Mesenchymal stem cell (in vitro differentiated cells and primary cell): ENCODE data around the gene PLCB3.

Experiments used
- DNase-seq: peaks from one replicate; pipeline ENCODE4 v3.0.0-alpha.2; 2013
- H2AFZ ChIP-seq: one replicate; pipeline ENCODE4 v1.6.1; 2013; ENCODE audit warnings: low read depth, mild to moderate bottlenecking, control low read depth, inconsistent platforms, low read length, moderate library complexity
- H2AK5ac ChIP-seq: 2 replicates; pipeline ENCODE4 v1.6.1; 2013; ENCODE audit warnings: low read length, moderate library complexity, mild to moderate bottlenecking, inconsistent platforms; ENCODE audit not compliant: severe bottlenecking
- H2BK120ac ChIP-seq: one replicate; pipeline ENCODE4 v1.6.1; 2013; ENCODE audit warnings: low read depth, mild to moderate bottlenecking, inconsistent platforms, low read length, moderate library complexity
- H2BK12ac ChIP-seq, 2 experiments: one replicate each; pipeline ENCODE4 v1.6.1; 2013; ENCODE audit warnings: inconsistent platforms in 2 of 2, low read length in 2 of 2, mild to moderate bottlenecking in 2 of 2, moderate library complexity in 2 of 2, control low read depth in 1 of 2
- H2BK15ac ChIP-seq: one replicate; pipeline ENCODE4 v1.6.1; 2013; ENCODE audit warnings: mild to moderate bottlenecking, low read depth, inconsistent platforms; ENCODE audit not compliant: poor library complexity, severe bottlenecking
- H2BK5ac ChIP-seq: 2 replicates; pipeline ENCODE4 v1.6.1; 2013; ENCODE audit warnings: low read depth, mild to moderate bottlenecking, low read length, control low read depth, inconsistent platforms; ENCODE audit not compliant: poor library complexity, severe bottlenecking
- H3K14ac ChIP-seq, 2 experiments: one replicate each; pipeline ENCODE4 v1.6.1; 2013; ENCODE audit warnings: inconsistent platforms in 2 of 2, low read length in 2 of 2, control low read depth in 1 of 2, mild to moderate bottlenecking in 1 of 2, moderate library complexity in 1 of 2
- H3K18ac ChIP-seq, 2 experiments: one replicate each; pipeline ENCODE4 v1.6.1; 2013; ENCODE audit warnings: inconsistent platforms in 2 of 2, low read length in 2 of 2, control low read depth in 1 of 2, low read depth in 1 of 2, mild to moderate bottlenecking in 1 of 2
- H3K23ac ChIP-seq, 2 experiments: one replicate each; pipeline ENCODE4 v1.6.1; 2013; ENCODE audit warnings: inconsistent platforms in 2 of 2, low read length in 2 of 2, mild to moderate bottlenecking in 2 of 2, moderate library complexity in 2 of 2, control low read depth in 1 of 2
- H3K27ac ChIP-seq: 2 replicates; pipeline ENCODE4 v1.5.1; 2013; ENCODE audit warnings: mild to moderate bottlenecking, moderate library complexity, low read length, control low read depth, inconsistent platforms; ENCODE audit not compliant: poor library complexity, severe bottlenecking
- H3K27me3 ChIP-seq, 2 experiments: 2 replicates each; pipeline versions ENCODE4 v1.6.1 to v1.7.0; 2013; ENCODE audit warnings: low read length in 2 of 2, mild to moderate bottlenecking in 2 of 2, moderate library complexity in 2 of 2, control low read depth in 1 of 2, inconsistent platforms in 1 of 2; ENCODE audit not compliant: control insufficient read depth in 1 of 2, insufficient read depth in 1 of 2
- H3K36me3 ChIP-seq, 2 experiments: 2 replicates each; pipeline versions ENCODE4 v1.6.1 to v1.7.0; 2013; ENCODE audit warnings: low read length in 2 of 2, control low read depth in 1 of 2, inconsistent platforms in 1 of 2, low read depth in 1 of 2, mild to moderate bottlenecking in 1 of 2; ENCODE audit not compliant: insufficient read depth in 2 of 2, control insufficient read depth in 1 of 2
- H3K4ac ChIP-seq, 2 experiments: one replicate each; pipeline ENCODE4 v1.6.1; 2013; ENCODE audit warnings: inconsistent platforms in 2 of 2, low read length in 2 of 2, mild to moderate bottlenecking in 2 of 2, moderate library complexity in 2 of 2, control low read depth in 1 of 2, low read depth in 1 of 2
- H3K4me1 ChIP-seq: 2 replicates; pipeline ENCODE4 v1.6.1; 2013; ENCODE audit warnings: low read depth, low read length, control low read depth; ENCODE audit not compliant: control insufficient read depth, insufficient read depth
- H3K4me2 ChIP-seq: 2 replicates; pipeline ENCODE4 v1.6.1; 2013; ENCODE audit warnings: low read length, mild to moderate bottlenecking, inconsistent platforms; ENCODE audit not compliant: poor library complexity, severe bottlenecking
- H3K4me3 ChIP-seq, 2 experiments: 2 replicates each; pipeline versions ENCODE4 v1.5.1 to v1.7.0; 2013; ENCODE audit warnings: low read length in 2 of 2, mild to moderate bottlenecking in 2 of 2, control low read depth in 1 of 2, low read depth in 1 of 2; ENCODE audit not compliant: insufficient read depth in 1 of 2
- H3K79me1 ChIP-seq: replicated peaks from 2 replicates; pipeline ENCODE4 v1.6.1; 2013; ENCODE audit warnings: mild to moderate bottlenecking, control low read depth, low read length, inconsistent platforms; ENCODE audit not compliant: poor library complexity, severe bottlenecking
- H3K9ac ChIP-seq: 2 replicates; pipeline ENCODE4 v1.7.0; 2013; ENCODE audit warnings: mild to moderate bottlenecking, low read length, moderate library complexity
- H3K9me3 ChIP-seq: 2 replicates; pipeline ENCODE4 v1.7.0; 2013; ENCODE audit warnings: mild to moderate bottlenecking, low read length; ENCODE audit not compliant: control insufficient read depth
- H4K8ac ChIP-seq: one replicate; pipeline ENCODE4 v1.6.1; 2013; ENCODE audit warnings: inconsistent platforms, mild to moderate bottlenecking, low read length, moderate library complexity
- H4K91ac ChIP-seq: one replicate; pipeline ENCODE4 v1.6.1; 2013; ENCODE audit warnings: mild to moderate bottlenecking, low read length, inconsistent platforms
- WGBS: methylation state at CpG from one replicate; pipeline ENCODE4 v1.1.7; 2013; ENCODE audit warnings: mixed read lengths; 5-methylcytosine and 5-hydroxymethylcytosine counted together

Gene PLCB3

DNA sequence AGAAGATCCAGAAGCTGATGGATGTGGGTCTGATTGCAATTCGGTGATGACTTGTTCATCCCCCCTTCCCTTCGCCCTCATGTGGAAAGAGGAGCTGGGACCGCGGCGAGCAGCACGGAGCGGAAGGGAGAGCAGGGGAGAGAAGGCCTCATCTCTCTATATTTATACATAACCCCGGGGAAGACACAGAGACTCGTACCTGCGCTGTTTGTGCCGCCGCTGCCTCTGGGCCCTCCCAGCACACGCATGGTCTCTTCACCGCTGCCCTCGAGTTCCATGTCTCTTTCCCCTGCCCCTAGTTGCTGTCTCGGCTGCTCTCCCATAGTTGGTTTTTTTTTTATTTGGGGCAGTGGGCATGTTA, 47.3 kb upstream of the PLCB3 start:
- Histone ChIP-seq H3K18ac (no peak overlapping the region), H3K9ac (no peak overlapping the region), H2BK120ac (peak overlapping the region; percentile 23), H2AFZ (no peak overlapping the region), H3K4ac (no peak overlapping the region), H4K8ac (no peak overlapping the region), H4K91ac (no peak overlapping the region), H3K4me3 (no peak overlapping the region), H2BK15ac (no peak overlapping the region), H3K4me1 (peaks cover 31% of the 10 kb centered on the region), H3K23ac (no peak overlapping the region), H2BK5ac (no peak overlapping the region), H3K27me3 (no peaks in the 10 kb centered on the region), H2AK5ac (no peak overlapping the region), H3K79me1 (peaks cover 14% of the 10 kb centered on the region), H3K9me3 (no peaks in the 10 kb centered on the region), H3K27ac (no peak overlapping the region), H3K4me2 (no peak overlapping the region), H2BK12ac (no peak overlapping the region), H3K14ac (no peak overlapping the region), H3K36me3 (peaks cover 64 to 73% of the 10 kb centered on the region in 2 experiments)
- 96% methylated on average over 16 of the region's 16 CpGs for WGBS
- DNase-seq: no peak

DNA sequence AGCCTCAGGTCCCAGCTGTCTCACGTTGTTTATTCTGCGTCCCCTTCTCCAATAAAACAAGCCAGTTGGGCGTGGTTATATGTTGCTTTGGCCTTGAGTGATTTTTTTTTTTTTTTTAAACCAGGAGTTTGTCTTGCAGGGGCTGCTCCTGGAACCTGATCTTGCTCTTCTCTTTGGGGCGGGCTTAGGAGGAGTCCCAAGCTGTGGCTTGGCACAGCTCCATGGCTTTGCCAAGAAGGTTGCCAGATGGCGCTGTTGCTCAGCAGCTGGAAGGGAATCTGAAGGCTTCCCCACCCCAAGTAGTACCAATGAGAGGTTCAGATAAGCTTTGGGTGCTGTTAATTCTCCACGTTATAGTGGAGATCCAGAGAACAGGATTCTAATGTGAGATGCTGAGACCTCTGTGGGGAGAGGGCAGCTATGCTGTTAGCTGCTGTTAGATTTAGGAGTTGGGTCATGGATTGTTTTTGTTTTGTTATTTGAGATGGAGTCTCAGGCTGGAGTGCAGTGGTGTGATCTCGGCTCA, 46.8 kb upstream of the PLCB3 start:
- whole genome bisulfite sequencing: 67% methylated on average over 6 of the region's 7 CpGs
- DNase-seq: peak; percentile 92

DNA sequence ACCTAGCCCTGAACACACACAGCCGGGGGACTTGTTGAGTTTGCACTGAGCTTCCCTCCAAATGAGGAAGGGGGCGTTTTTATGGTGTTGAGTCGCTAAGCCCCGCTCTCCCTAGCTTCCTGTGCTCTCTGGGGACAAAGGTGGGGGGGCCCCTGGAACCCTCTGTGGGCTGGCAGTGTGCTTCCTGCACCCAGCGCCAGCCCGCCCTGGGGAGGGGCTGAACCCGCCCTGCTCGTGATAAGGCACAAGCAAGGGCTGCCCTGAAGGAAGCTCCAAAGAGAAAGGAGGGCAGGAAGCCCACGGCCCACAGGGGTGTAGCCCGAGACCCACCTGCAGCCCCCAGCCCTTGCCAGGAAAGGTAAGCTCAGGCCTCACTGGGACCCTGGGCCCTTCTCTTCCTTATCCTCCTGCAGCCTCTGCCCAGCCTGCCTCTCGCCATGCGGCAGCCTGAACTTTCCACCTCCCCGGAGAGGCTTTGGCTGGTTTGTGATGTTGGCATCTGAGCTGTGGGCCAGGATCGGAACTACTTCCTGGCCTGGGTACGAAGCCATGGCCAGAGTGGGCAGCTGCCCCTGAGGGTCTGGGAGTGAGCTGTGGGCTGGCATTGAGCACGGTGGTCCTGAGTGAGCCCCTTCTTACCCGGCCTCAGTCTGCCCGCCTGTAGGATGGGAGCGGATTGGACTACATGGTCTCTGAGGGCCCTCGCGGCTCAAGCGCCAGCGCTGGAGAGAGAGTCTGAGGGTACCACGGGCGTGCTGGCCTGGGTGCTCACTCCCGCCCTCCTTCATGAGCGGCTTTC, 44.7 kb upstream of the PLCB3 start, which contains the start of gene FERMT3:
FERMT3 (plus strand) TSS at position 265 of the 799 bp plus-strand sequence. CDS start 644 bp downstream, outside the sequence.
- peak within 1 kb of the TSS; percentile 70 for H3K9ac ChIP-seq
- peak within 1 kb of the TSS; percentile 56 to 66 for H3K4ac ChIP-seq
- H3K27me3 ChIP-seq: no peaks in the 10 kb centered on the region
- peak within 1 kb of the TSS in 1 of 2 experiments; percentile 35 for H3K14ac ChIP-seq
- no peak for DNase-seq
- peak within 1 kb of the TSS; percentile 8 to 75 for H2BK12ac ChIP-seq
- H4K91ac ChIP-seq: peak within 1 kb of the TSS; percentile 97
- H2BK15ac ChIP-seq: peak within 1 kb of the TSS; percentile 87
- H3K4me2 ChIP-seq: no peak within 1 kb of the TSS
- H3K4me1 ChIP-seq: peaks cover 31% of the 10 kb centered on the region
- peak within 1 kb of the TSS; percentile 64 for H2BK120ac ChIP-seq
- 94% methylated on average over 27 of the region's 27 CpGs for WGBS
- H2AFZ ChIP-seq: no peak within 1 kb of the TSS
- no peak within 1 kb of the TSS for H2BK5ac ChIP-seq
- H3K4me3 ChIP-seq: peak within 1 kb of the TSS in 1 of 2 experiments; percentile 65
- H3K23ac ChIP-seq: no peak within 1 kb of the TSS
- H3K18ac ChIP-seq: peak within 1 kb of the TSS; percentile 85 to 97
- H3K36me3 ChIP-seq: peaks cover 47 to 69% of the 10 kb centered on the region in 2 experiments
- H4K8ac ChIP-seq: peak within 1 kb of the TSS; percentile 98
- peaks cover 12% of the 10 kb centered on the region for H3K79me1 ChIP-seq
- H3K9me3 ChIP-seq: no peaks in the 10 kb centered on the region
- peak within 1 kb of the TSS; percentile 62 for H3K27ac ChIP-seq
- H2AK5ac ChIP-seq: peak within 1 kb of the TSS; percentile 62

More for the DNA sequence above, 46.8 kb upstream of the PLCB3 start:
- Histone ChIP-seq H2BK120ac (peak overlapping the region; percentile 23), H3K4me1 (peaks cover 31% of the 10 kb centered on the region), H3K36me3 (peaks cover 64 to 70% of the 10 kb centered on the region in 2 experiments), H3K27ac (no peak overlapping the region), H3K27me3 (no peaks in the 10 kb centered on the region), H2BK12ac (no peak overlapping the region), H3K79me1 (peaks cover 14% of the 10 kb centered on the region), H2AFZ (no peak overlapping the region), H3K4ac (no peak overlapping the region), H4K91ac (no peak overlapping the region), H3K9ac (no peak overlapping the region), H3K23ac (no peak overlapping the region), H2BK15ac (no peak overlapping the region), H3K14ac (no peak overlapping the region), H4K8ac (no peak overlapping the region), H2BK5ac (no peak overlapping the region), H3K9me3 (no peaks in the 10 kb centered on the region), H3K4me3 (no peak overlapping the region), H2AK5ac (no peak overlapping the region), H3K4me2 (no peak overlapping the region), H3K18ac (no peak overlapping the region)
